ENCODE data around the gene CFD.

CFD gene

GRCh38 chr19:912181-913079, 53.0 kb downstream of the CFD start:
- DNase-seq = no peak

Data from NCI-H1694 (cell line).